Body of pancreas (tissue), 4 donors: ENCODE data around the gene CHST8. TPM values are rescaled to one million over a fixed set of nuclear protein-coding genes. Genes with fewer than 3 reads are reported as not detected.

ENCODE experiments used
- ATAC-seq: fragments of 150-250 bp; one replicate; pipeline ENCODE4 v1.9.1; 2016
- DNase-seq, 4 donors: peaks; one replicate each; pipeline ENCODE4 v3.0.0-alpha.2; 2019
- H3K27ac ChIP-seq, 4 donors: fragments of 200-600 bp; sonication (generic); 1 replicate in 3 of 4; 2 replicates in 1 of 4; pipeline versions ENCODE4 v1.5.1 to v1.6.1; 2016 to 2019; ENCODE audit warnings: mild to moderate bottlenecking in 1 of 4, mixed read lengths in 1 of 4, moderate library complexity in 1 of 4
- H3K27me3 ChIP-seq, 2 donors: fragments of 200-600 bp; sonication (generic); one replicate each; pipeline ENCODE4 v1.6.0; 2016; ENCODE audit warnings: mild to moderate bottlenecking in 1 of 2
- H3K36me3 ChIP-seq, 2 donors: fragments of 200-600 bp; sonication (generic); replicated peaks in 1 of 2; 2 replicates each; pipeline ENCODE4 v1.5.1; 2016; ENCODE audit warnings: low read depth in 2 of 2; ENCODE audit not compliant: insufficient read depth in 1 of 2
- H3K4me1 ChIP-seq: fragments of 200-600 bp; sonication (generic); one replicate; pipeline ENCODE4 v1.6.0; 2016
- H3K4me3 ChIP-seq, 2 donors: fragments of 200-600 bp; sonication (generic); 1 replicate in 1 of 2; 2 replicates in 1 of 2; pipeline ENCODE4 v1.5.1; 2016 to 2019
- H3K9me3 ChIP-seq, 3 donors: fragments of 200-600 bp; sonication (generic); 1 replicate in 2 of 3; 2 replicates in 1 of 3; pipeline ENCODE4 v1.5.1; 2016
- CTCF ChIP-seq, 7 experiments: fragments of 450-650 bp in 4 of 7; fragments of 200-600 bp in 3 of 7; sonication (generic) in 3 of 7; IDR thresholded peaks; one replicate each; pipeline ENCODE4 v1.5.1; 2016 to 2019; ENCODE audit warnings: antibody characterized with exemption in 7 of 7
- POLR2A ChIP-seq, 3 donors: fragments of 450-650 bp; IDR thresholded peaks; one replicate each; pipeline ENCODE4 v1.6.1; 2016; ENCODE audit warnings: antibody characterized with exemption in 3 of 3, mild to moderate bottlenecking in 2 of 3
- WGBS, 2 donors: methylation state at CpG; one replicate each; pipeline ENCODE4 v1.1.5; 2017; 5-methylcytosine and 5-hydroxymethylcytosine counted together
- intact Hi-C: fragments of 100-400 bp; cut with DNase I; formaldehyde crosslinking; loops from one replicate; pipeline ENCODE4 v1.15.1; 2023
- total RNA-seq, 2 donors: library from RNA; depleted of rRNA; stranded (reverse); fragments of >200 nt; gene quantifications; one replicate each; pipeline ENCODE4 v1.1.0, GENCODE V29; 2016

Gene CHST8
- total RNA-seq, 2 donors from 2014 or later, result 0.26 TPM; not detected in 1

- Histone ChIP-seq H3K36me3 (no peaks in the 10 kb centered on the region), H3K4me1 (no peaks in the 10 kb centered on the region), H3K4me3 (no peak overlapping the region), H3K27me3 (no peaks in the 10 kb centered on the region), H3K27ac (no peak overlapping the region), H3K9me3 (no peaks in the 10 kb centered on the region)
- 46 to 57% methylated on average over 23 to 26 of the region's 26 CpGs for WGBS, 2 donors
- no peak for DNase-seq
- ATAC-seq, result no peak
- no peak for TF ChIP-seq CTCF (IDR thresholded peaks at IDR 0.05)
- no peak for TF ChIP-seq POLR2A (IDR thresholded peaks at IDR 0.05)
- intact Hi-C loops, result no loop called here
Observed at GRCh38 chr19:33755099-33756035, 133.6 kb downstream of the CHST8 start.

GRCh38 chr19:33756177-33756576 is 134.4 kb downstream of the CHST8 start:
- H3K36me3 ChIP-seq, result no peaks in the 10 kb centered on the region

GRCh38 chr19:33758541-33759013 is 136.8 kb downstream of the CHST8 start:
- H3K27me3 ChIP-seq, result no peaks in the 10 kb centered on the region
- WGBS, 2 donors, result 42 to 45% methylated on average over 6 to 12 of the region's 12 CpGs
- intact Hi-C loops, result no loop called here
- TF ChIP-seq CTCF (IDR thresholded peaks at IDR 0.05), result no peak
- no peak for TF ChIP-seq POLR2A (IDR thresholded peaks at IDR 0.05)
- H3K27ac ChIP-seq, result no peak overlapping the region
- H3K4me3 ChIP-seq, result no peak overlapping the region
- H3K36me3 ChIP-seq, result no peaks in the 10 kb centered on the region
- no peak for DNase-seq
- ATAC-seq, result no peak
- H3K9me3 ChIP-seq, result no peaks in the 10 kb centered on the region
- H3K4me1 ChIP-seq, result no peaks in the 10 kb centered on the region

More at GRCh38 chr19:33756177-33756576, 134.4 kb downstream of the CHST8 start:
- Histone ChIP-seq H3K9me3 (no peaks in the 10 kb centered on the region), H3K27ac (no peak overlapping the region), H3K4me1 (no peaks in the 10 kb centered on the region), H3K27me3 (no peaks in the 10 kb centered on the region), H3K4me3 (no peak overlapping the region)
- no peak for TF ChIP-seq CTCF (IDR thresholded peaks at IDR 0.05)
- TF ChIP-seq POLR2A (IDR thresholded peaks at IDR 0.05), result no peak
- DNase-seq, result no peak
- intact Hi-C loops, result no loop called here
- no peak for ATAC-seq
- 67 to 77% methylated on average over 11 of the region's 11 CpGs for WGBS, 2 donors

GRCh38 chr19:33759356-33759755 is 137.6 kb downstream of the CHST8 start:
- intact Hi-C loops, result no loop called here
- TF ChIP-seq CTCF (IDR thresholded peaks at IDR 0.05) (no peak), POLR2A (IDR thresholded peaks at IDR 0.05) (no peak)
- no peaks in the 10 kb centered on the region for H3K9me3 ChIP-seq
- H3K27me3 ChIP-seq, result no peaks in the 10 kb centered on the region
- H3K27ac ChIP-seq, result no peak overlapping the region
- 80 to 86% methylated on average over 6 to 7 of the region's 7 CpGs for WGBS, 2 donors
- no peaks in the 10 kb centered on the region for H3K36me3 ChIP-seq
- no peaks in the 10 kb centered on the region for H3K4me1 ChIP-seq
- DNase-seq, result no peak
- no peak overlapping the region for H3K4me3 ChIP-seq
- no peak for ATAC-seq
